H4 (cell line): Measurements from ENCODE around the gene SORL1. TPM values are rescaled to one million over a fixed set of nuclear protein-coding genes. Genes with fewer than 3 reads are reported as not detected.
A peak's percentile ranks its signal among the peaks of the same experiment; 100 is the strongest.
"Not testable (repeated sequence)": the region's sequence is repeated elsewhere in the genome, so short reads cannot be mapped to it uniquely, and the experiment has no call there.

Experiments
- DNase-seq: peaks from one replicate; pipeline ENCODE4 v3.0.0-alpha.2; 2015; ENCODE audit warnings: low spot score
- total RNA-seq: library from RNA; depleted of rRNA; stranded (reverse); fragments of >200 nt; shearing (Covaris generic); gene quantifications from 2 replicates; pipeline ENCODE4 v1.2.3, GENCODE V29; 2014

The SORL1 gene
- total RNA-seq, 1 experiment from 2014 or later: 3.6 TPM

DNA sequence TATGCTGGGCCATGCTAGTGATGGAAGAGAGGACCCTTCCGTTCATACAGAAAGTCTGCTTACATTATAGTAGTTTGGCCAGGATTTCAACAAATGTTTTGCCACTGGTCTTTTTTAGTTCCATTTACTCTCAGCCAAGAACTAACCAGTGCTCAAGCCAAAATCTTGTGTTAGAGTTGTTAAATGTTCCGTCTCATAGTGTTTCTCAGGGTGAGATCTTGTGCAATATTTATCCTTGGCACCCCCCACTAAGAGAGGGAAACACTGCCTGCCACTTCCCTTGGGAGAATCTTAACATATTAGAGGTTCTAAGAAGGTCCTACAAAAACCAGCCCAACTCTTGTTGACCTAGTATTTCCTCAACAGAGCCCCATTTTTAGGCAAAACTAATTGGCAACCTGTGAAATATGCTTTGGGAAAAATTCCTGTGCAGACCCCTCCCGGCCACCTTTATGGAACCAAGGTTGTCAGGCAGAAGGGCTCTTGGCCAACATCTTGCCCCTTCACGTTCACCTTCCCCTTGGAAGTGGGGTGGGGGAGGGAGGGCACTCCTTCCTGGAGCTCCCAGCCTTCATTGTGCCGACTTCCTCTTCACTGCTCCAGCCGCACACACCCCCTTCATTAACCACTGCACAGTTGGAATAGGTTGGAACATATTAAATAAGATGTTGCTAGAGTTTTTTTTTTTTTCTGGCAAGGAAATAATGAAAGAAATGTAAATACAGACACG, 173.8 kb downstream of the SORL1 start:
- DNase-seq: no peak

DNA sequence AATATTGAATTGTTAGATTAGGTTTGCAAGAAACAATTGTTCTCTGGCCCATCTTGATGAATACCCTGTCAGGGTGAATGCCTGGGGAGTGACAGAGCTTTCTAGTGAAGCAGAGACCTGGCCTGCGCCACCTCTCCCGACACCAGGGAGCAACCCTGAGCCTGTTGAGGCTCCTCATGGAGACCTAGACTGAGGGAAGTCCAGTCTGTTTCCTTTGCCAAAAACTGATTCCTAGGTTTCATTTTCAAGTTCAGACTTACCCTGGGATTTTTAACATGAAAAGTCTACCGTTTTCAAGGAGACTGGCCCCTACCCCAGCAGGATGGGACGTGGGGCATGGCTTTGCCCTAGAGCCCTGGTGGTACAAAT, 174.4 kb downstream of the SORL1 start:
- no peak for DNase-seq

DNA sequence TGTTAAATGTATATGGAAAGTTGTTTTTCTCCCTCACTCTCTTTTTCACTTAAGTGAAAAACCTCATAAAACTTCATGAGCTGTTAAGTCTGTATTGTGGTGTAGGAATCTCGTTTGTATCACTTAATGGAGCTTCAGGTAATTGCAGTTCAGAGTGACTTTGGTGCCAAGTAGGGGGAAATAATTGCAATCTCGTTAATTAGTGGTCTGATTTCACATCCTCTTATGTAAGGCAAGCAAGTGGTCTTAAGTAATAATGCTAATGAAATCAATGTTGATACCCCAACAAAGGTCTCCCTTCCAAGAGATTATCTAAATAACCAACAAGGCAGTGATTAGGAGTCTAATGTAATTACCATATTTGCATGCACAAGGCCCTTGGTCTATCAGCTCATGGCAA, 174.9 kb downstream of the SORL1 start:
- DNase-seq: no peak

DNA sequence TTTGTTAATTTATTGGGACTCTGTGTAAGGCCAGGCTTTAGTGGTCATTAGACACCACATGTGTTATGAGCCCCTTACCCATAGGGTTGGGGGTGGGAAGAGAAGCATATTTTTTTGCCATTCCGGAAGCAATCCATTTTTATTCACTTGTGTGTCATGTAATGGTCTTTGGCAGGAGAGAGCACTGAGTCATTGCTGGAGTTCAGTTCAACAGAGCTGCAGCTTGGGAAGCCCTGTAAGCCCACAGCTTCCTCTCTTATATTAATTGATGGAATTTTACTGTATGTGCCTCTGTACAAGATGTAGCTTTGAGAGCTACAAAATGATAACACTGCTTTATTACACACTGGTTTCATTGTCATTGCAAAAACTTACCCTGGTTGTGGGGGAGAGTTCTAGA, 177.9 kb downstream of the SORL1 start:
- peak; percentile 43 for DNase-seq

DNA sequence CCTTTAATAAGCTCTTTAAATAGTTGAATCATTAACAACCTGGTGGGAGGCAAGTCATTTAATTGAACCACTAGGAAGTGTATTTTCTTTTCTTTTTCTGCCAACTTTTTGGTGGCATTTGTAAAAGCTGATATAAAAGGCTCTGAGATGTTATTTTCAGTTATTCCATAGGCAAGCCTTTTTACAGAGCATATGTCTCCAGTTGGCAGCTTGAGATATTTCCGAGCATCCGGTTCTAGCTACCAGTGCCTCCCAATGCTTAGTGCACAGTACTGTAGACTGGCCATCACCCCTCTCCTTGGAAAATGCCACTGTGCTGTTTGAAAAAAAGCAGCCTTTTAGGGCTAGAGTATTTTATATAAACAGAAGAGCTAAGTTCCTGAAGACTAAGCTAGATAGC, 179.3 kb downstream of the SORL1 start:
- no peak for DNase-seq

DNA sequence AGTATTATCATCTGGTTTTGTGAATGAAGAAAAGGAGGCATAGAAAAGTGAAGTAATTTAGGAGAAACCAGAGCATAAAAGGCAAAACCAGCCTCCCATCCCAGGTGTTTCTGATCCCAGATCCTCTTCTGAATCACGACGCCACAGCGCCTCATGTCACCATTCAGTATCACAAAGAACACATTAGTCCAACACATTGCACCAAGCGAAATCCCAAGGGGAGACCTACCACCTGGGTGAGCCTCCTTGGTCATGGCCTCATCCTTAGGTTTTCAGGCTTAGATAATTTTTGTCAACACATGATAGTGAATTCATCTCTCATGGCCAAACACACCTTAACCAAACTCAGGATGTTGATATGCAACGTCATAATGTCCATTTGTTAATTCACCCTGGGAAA, 182.2 kb downstream of the SORL1 start:
- DNase-seq: no peak

DNA sequence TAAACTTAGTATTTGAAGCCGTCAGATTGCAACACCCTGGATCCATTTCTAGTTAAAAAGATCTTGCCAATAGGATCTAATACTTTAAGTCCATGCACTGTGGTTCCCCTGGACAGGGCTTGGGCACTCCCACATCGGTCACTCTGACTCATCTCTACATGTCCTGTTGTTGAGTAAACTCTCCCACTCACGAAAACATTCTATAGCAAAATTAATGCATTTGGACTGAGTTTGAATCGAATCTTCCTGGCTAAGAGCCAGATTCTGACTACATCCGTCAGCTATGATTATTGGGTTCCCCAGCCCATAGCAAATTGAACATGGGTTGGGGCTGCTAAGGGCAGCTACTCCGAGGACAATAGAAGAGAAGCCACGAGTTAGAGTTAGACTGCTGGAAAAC, 182.8 kb downstream of the SORL1 start:
- no peak for DNase-seq

DNA sequence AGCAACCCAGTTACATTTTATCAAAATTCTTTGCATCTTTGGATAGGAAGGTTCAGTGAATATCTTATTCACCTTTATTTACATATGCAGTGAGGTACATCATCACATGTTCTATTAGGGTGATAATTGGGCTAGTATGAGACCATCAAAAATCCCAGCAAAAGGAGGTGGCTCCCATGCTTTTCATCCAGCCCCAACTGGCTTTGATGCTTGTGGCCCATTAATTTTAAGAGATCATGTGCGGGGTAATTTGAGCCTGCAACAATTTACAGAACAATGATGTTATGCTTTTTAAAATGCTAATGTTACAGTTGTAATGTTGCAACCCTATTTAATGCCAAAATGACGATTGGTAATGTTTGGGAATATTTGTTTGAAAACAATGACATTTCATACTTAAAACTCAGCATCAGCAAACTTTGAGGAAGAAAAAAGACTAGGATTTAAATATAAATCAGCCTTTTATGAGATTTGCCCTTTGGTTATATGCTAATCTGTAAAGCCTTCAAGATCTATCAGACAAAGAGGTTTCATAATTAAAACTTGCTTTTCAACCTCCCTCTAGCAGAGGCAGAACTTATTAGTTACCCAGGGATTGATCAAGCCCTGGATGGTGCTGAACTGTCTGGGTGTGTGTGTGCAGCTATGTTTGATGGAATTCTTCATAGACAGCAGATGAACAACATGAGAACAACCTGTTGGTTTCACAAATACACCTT, 184.1 kb downstream of the SORL1 start:
- no peak for DNase-seq

DNA sequence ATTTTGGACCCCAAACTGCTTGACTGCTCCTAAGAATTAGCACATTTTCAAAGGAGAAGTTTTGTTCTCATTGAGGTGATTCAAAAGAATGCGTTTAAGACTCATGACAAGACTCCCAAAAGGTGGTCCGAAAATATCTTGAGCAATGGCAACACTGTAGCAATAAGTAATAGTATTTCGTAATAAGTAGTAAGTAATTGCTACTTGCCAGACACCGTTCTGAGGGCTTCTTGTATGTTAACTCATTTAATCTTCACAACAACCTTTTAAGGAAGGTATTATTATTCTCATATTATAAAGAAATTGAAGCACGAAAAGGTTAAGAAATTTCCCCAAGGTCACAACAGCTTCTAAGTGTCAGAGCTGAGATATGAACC, 184.7 kb downstream of the SORL1 start:
- no peak for DNase-seq

DNA sequence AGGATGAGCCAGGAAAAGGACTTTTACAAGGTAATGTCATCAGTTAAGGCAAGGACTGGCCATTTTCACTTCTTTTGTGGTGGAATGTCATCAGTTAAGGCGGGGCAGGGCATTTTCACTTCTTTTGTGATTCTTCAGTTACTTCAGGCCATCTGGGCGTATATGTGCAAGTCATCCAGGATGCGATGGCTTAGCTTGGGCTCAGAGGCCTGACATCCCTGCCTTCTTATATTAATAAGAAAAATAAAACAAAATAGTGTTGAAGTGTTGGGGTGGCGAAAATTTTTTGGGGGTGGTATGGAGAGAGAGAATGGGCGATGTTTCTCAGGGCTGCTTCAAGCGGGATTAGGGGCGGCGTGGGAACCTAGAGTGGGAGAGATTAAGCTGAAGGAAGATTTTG, 185.5 kb downstream of the SORL1 start:
- not testable (repeated sequence) for DNase-seq

DNA sequence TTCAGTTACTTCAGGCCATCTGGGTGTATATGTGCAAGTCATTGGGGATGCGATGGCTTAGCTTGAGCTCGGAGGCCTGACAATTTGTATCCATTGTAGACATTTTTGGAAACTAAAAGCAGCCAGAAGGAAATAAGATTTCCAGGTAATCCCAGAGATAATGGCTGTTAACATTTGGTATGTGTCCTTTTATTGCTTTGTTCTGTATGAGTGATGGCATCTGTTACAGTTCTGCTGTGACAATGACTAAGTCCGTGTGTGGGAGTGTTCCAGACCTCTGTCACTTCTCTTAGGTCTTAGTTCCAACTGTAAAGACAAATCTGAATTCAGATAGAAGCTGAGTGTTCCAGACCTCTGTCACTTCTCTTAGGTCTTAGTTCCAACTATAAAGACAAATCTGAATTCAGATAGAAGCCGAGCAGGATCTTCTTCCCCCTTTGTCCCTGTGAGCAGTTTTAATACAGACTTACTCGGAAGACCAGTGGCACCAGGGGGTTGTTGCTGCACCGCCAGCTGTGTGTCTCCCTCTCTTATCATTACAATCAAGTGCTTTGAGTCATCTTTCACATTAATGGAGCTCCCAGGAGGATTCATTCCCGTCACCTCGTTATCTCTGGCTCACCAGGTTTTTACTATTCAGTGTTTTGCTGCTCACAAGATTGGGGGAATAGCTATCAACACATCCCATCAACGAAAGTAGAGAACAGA, 191.5 kb downstream of the SORL1 start:
- DNase-seq: no peak

DNA sequence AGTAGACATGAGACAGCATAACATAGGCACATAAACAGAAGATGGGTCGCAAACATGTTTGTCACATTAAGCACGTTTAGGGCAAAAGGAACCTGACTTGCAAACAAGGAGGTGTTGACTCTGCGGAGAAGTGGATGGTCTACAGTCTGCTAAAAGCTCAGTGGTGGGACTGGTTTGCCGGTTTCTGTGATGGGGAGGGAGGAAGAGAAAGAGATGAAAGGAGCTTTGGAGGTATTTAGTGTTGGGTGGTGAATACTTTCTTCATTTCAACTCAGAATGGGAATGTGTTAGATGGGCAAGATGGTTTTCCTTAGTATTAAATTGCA, 192.0 kb downstream of the SORL1 start:
- DNase-seq: no peak

DNA sequence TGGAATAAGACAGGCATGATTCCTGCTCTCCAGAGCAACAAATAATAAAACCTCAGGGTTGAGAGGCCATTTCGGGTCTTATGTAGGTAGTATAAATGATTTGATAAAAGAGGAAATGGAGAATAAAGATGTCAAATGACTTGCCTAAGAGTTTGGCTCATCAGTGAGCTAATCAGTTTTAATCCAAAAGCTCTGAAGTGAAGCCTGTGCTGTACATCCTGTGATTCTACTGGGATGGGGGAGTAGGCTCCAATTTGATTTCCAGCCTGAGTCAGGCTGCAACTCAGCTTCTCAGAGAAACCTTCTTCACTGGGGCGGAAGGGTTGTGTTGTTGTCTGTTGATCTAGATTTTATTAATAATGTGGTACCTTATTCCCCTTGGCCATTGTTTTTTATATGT, 192.9 kb downstream of the SORL1 start:
- DNase-seq: no peak

DNA sequence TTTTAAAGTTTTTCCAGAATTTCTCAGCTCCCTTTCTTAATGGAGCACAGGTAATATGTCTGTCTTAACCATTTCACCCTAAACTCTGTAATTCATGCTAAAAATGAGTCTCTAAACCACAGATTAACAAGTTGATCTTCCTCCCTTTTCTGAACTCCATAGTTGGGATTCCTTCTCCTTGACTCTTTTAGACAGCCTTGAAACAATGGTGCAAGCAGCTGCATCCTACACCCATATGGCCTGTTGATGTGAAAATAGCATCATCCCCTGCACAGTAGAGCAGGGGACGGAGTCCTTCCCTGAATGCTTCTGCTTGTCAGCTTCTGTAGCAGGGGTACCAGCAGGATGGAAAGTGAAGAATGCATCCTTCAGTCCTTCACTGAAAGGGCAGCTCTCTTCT, 193.5 kb downstream of the SORL1 start:
- no peak for DNase-seq

DNA sequence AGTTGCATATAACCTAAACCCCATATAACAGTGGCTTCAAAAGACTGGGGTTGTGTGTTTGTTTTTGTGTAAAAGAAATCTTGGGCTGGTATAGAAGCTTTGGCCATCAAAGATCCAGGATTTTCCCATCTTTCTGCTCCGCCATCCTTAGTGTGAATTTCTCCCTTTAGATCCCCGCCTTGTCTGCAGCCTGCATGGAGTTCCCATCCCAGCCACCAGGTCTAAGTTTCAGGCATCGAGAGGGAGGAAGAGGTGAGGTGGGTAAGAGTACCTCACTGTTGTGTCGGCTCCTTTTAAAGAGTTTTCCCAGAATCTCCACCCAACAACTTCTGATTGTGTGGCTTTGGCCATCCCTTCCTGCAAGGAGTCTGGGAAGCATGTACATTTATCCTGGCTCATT, 196.2 kb downstream of the SORL1 start:
- DNase-seq: no peak

DNA sequence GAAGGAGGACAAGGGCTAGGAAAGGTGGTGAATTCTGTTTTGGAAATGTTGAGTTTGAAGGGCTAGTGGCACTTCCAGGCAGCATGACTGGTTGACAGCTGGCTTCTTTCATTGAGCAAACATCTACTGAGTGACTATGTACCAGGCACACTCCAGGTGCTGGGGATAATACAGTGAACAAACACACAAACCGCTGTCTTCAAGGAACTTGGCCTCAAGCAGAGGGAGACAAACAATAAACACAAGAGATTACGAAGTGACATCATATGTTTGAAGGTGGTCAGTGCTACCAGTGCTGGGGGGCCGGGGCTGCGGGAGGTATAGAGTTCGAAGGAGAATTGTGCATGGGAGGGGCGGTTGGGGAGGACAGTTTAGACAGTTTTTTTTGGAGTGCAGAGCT, 197.7 kb downstream of the SORL1 start:
- peak; percentile 62 for DNase-seq

DNA sequence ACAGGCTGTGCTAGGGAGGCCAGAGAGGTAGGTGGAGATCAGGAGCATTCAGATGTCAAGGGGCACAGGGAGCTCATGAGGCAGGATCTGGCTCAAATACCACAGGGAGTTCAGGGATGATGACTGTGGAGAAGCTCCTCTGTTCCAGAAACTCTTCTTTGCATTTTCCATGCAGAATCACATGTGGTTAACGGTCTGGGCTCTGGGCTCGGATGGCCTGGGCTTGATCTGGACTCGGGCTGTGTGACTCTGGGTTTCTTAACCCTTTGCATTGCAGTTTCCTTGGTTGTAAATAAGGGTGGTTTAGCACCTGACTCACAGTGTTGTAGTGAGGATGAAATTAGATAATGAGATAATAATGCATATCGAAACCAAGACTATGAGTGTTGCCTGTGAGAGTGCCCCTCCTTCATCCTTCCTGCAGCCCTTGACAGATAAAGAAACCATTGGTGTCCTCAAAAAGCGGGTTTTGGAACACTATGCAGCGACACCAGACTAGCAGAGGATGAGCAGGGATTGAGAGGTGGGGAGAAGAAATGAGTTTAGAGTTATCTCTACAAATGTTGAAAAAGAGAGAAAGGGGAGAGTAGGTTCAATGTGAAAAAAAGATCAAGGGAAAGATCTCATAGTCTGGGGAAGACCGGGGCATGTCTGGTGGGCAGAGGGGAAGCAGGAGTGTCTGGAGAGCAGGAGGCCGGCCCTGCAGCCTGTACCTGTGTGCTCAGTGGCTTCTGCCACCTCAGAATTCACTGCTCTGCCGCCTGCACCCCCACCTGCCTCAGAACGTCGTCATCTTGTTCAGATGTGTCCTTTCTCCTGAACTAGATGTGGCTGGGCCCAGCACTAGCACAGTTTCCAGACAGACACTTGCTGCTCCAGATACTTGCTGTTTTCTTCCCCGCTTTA, 198.5 kb downstream of the SORL1 start:
- DNase-seq: no peak

DNA sequence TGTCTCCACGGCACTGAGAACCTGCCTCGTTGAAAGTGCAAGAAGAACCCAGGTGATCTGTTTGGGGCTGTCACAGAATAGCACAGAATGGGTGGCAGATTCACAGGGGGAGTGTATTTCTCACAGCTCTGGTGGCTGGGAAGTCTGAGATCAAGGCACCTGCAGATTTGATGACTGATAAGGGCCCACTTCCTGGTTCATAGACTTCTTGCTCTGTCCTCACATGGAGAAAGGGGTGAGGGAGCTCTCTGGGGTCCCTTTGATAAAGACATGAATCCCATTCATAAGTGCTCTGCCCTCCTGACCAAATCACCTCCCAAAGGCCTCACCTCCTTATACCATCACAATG, 199.1 kb downstream of the SORL1 start:
- no peak for DNase-seq

DNA sequence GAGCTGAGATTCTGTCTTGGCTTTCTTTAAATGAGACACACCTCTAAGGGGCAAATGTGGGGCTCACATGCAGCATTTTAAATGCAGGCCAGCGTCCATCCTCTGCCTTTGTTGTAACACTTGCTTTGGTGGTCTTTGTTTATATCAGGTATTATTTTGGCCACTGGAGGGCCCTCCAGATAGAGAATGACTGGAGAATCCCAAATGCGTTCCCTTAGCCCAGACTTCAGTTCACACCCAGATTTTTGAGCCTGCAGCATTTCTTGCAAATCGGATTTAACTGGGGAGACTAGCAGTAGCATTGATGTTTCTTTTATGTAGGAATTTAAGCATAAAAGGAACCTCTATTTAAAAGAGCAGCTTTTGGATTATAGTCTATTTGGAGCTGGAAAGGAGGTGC, 200.9 kb downstream of the SORL1 start:
- no peak for DNase-seq

DNA sequence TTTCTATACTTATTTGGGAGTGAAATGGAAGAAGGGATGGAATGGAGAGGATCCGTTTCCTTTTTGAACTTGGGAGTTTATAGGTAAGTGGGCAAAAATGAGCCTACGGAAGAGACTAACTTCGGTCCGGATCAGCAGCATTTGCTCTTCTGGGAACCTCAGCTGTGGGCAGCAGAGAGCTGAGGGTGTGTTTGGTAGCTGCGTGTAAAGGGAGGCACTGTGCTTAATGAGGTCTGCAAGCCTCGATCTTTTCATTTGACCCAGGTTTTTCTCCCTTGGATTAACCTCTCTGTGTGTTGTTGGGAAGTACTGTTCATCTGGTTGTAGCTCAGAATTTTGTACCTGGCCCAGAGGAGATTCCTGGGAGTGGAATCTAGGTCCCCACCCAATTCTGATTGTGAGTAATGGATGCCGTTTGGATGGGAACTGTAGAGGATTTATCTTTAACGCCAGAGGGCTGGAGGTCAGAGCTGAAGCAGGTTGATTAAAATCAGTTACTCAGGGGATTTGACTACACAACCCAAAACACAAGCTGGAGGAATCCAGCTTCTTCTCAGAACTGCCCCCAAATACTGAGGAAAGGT, 202.2 kb downstream of the SORL1 start:
- DNase-seq: no peak

DNA sequence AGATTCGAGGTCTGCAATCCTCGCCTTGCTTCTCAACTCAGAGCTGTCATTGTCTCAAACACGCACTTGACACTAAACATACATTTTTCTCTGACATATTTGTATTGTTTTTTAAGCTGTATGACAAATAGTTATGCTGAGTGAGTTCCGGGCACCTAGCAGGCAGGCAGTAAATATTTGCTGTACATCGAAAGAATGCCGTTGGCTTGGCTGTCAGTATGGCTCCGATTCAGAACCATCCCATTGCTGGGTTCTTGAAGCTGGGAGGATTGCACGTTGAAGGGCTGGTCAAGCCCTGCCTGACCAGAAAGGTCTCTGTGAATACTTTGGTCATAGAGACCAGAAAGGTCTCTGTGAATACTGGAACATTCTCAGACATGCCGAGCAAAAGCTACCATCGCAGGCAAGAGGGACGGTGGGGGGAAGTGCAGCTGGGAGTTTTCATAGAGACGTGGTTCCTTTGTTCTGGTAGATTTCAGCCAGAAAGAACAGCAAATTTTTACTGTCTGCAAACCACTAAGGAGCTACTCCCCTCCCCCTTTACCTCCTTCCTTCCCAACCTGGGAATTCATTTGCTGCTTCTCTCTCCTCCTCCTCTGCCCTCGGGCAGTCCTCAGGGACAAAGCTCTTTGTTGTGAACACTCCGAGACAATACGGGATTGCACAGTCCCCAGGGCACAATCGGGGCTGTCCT, 202.9 kb downstream of the SORL1 start:
- no peak for DNase-seq
